A549 (cell line): ENCODE measurements around the gene VPS54. TPM values are rescaled to one million over a fixed set of nuclear protein-coding genes. Genes with fewer than 3 reads are reported as not detected.
"Not testable (repeated sequence)": the region's sequence is repeated elsewhere in the genome, so short reads cannot be mapped to it uniquely, and the experiment has no call there.

Source experiments
- ATAC-seq, 2 experiments: fragments of 200-7000 bp in 1 of 2; fragments of >200 bp in 1 of 2; cut with Nextera tagmentation in 1 of 2; cut with Tn5 transposase in 1 of 2; 3 replicates each; pipeline versions ENCODE4 v1.8.0 to v1.9.1; 2018 to 2020; ENCODE audit warnings: mild to moderate bottlenecking in 1 of 2, moderate library complexity in 1 of 2
- CTCF ChIA-PET: fragments of 300-600 bp; sonication (Branson Sonifier 250); formaldehyde crosslinking; extraction: SDS; loops from one replicate; lab custom pipeline; 2021; ENCODE audit warnings: antibody characterized with exemption, inconsistent platforms; lab: Yijun Ruan, JAX
- POLR2A ChIA-PET: fragments of 350-600 bp; formaldehyde crosslinking; extraction: SDS; loops from one replicate; lab custom pipeline; 2021; ENCODE audit warnings: antibody characterized with exemption, inconsistent platforms; lab: Yijun Ruan, JAX
- DNase-seq, 2 experiments: peaks; one replicate each; pipeline versions ENCODE4 v3.0.0 to v3.0.0-alpha.2; 2011 to 2016; ENCODE audit warnings: low read depth in 1 of 2, low spot score in 1 of 2
- FAIRE-seq: peaks from 2 replicates; lab custom pipeline; 2011; peaks lifted over from hg19 to GRCh38; lab: Jason Lieb, UNC
- H3K27ac ChIP-seq, 2 experiments: fragments of >200 bp; sonication (Bioruptor Twin); formaldehyde crosslinking; 3 replicates each; pipeline ENCODE4 v1.5.1; 2016 to 2017
- H3K4me1 ChIP-seq: fragments of >200 bp; sonication (Bioruptor Twin); formaldehyde crosslinking; 3 replicates; pipeline ENCODE4 v1.6.1; 2016
- H3K4me2 ChIP-seq: fragments of >200 bp; sonication (Bioruptor Twin); formaldehyde crosslinking; 3 replicates; pipeline ENCODE4 v1.6.1; 2016
- H3K4me3 ChIP-seq: fragments of >200 bp; sonication (Bioruptor Twin); formaldehyde crosslinking; 3 replicates; pipeline ENCODE4 v1.5.1; 2016
- H3K9me3 ChIP-seq: fragments of >200 bp; sonication (Bioruptor Twin); formaldehyde crosslinking; 3 replicates; pipeline ENCODE4 v1.6.1; 2016
- BHLHE40 ChIP-seq: IDR thresholded peaks from 2 replicates; pipeline ENCODE4 v1.6.1; 2012; ENCODE audit warnings: low read depth, low read length, inconsistent platforms
- E2F6 ChIP-seq: IDR thresholded peaks from 2 replicates; pipeline ENCODE4 v1.6.1; 2012; ENCODE audit warnings: low read depth, borderline replicate concordance
- ESRRA ChIP-seq: fragments of 150-350 bp; IDR thresholded peaks from 2 replicates; pipeline ENCODE4 v1.6.1; 2014; ENCODE audit warnings: mild to moderate bottlenecking, low read length, borderline replicate concordance
- FOSB ChIP-seq: fragments of 250-450 bp; sonication (Bioruptor Pico); IDR thresholded peaks from 2 replicates; pipeline ENCODE4 v1.5.0; 2020; ENCODE audit warnings: mild to moderate bottlenecking, moderate library complexity
- HMGXB4 ChIP-seq: fragments of 250-450 bp; sonication (Bioruptor Pico); IDR thresholded peaks from 2 replicates; pipeline ENCODE4 v1.5.0; 2021; ENCODE audit warnings: mild to moderate bottlenecking, moderate library complexity, borderline replicate concordance
- JUN ChIP-seq, 2 experiments: fragments of >200 bp; sonication (Bioruptor Twin); formaldehyde crosslinking; IDR thresholded peaks; 2 replicates in 1 of 2; 3 replicates in 1 of 2; pipeline ENCODE4 v1.6.1; 2016 to 2017
- KDM1A ChIP-seq: fragments of 200-600 bp; sonication (generic); IDR thresholded peaks from 2 replicates; pipeline ENCODE4 v1.6.1; 2016; ENCODE audit warnings: low read depth, mild to moderate bottlenecking
- MAFK ChIP-seq: fragments of 450-650 bp; IDR thresholded peaks from 2 replicates; pipeline ENCODE4 v1.6.1; 2014; ENCODE audit not compliant: partially characterized antibody
- MYC ChIP-seq: IDR thresholded peaks from 2 replicates; pipeline ENCODE4 v1.6.1; 2012; ENCODE audit warnings: mild to moderate bottlenecking, inconsistent platforms, low read length, improper control_type of control experiment, borderline replicate concordance
- RAD21 ChIP-seq, 2 experiments: fragments of >200 bp in 1 of 2; sonication (Bioruptor Twin) in 1 of 2; formaldehyde crosslinking in 1 of 2; IDR thresholded peaks in 1 of 2; conservative IDR thresholded peaks in 1 of 2; 2 replicates in 1 of 2; 3 replicates in 1 of 2; pipeline ENCODE4 v1.6.1; 2012 to 2018; ENCODE audit warnings: inconsistent platforms in 1 of 2
- RCOR1 ChIP-seq: fragments of 150-350 bp; IDR thresholded peaks from 2 replicates; pipeline ENCODE4 v1.6.1; 2014; ENCODE audit warnings: antibody characterized with exemption, low read length, low read depth
- ZNF302 ChIP-seq: fragments of 250-450 bp; sonication (Bioruptor Pico); IDR thresholded peaks from 2 replicates; pipeline ENCODE4 v1.9.0; 2021; ENCODE audit warnings: inconsistent platforms, mild to moderate bottlenecking, moderate library complexity
- WGBS: methylation state at CpG from one replicate; pipeline ENCODE4 v1.1.6; 2017; ENCODE audit errors: missing lambda C conversion rate; 5-methylcytosine and 5-hydroxymethylcytosine counted together
- polyA plus RNA-seq, 4 experiments: library from polyadenylated mRNA; depleted of rRNA in 3 of 4; stranded (reverse); fragments of >200 nt; fragmentation: RNase III in 1 of 4; extraction: RNeasy Plus Mini Kit Qiagen cat#74134 plus additional on column Dnase treatment in 1 of 4; gene quantifications; 2 replicates in 3 of 4; 3 replicates in 1 of 4; pipeline ENCODE4 v1.2.3, GENCODE V29; 2011 to 2017

Gene VPS54
- polyA plus RNA-seq, 2 of the 4 experiments (the other 2 are of a cell fraction) = 15.0 to 32.5 TPM

- Histone ChIP-seq H3K4me1 (peaks cover 30% of the 10 kb centered on the region), H3K4me2 (no peak overlapping the region), H3K9me3 (no peaks in the 10 kb centered on the region), H3K27ac (no peak overlapping the region), H3K4me3 (no peak overlapping the region)
- 84% methylated on average over 1 of the region's 1 CpG for WGBS
- ChIA-PET CTCF (interaction anchor here (0.8 to 6.1 kb wide), 4 partner anchors 8 to 158 kb away, joined by 3 to 33 read pairs (median 3); partner anchors contain the start of gene UGP2), POLR2A (interaction anchor here (3.1 kb wide), 1 partner anchor 8 kb away, joined by 17 read pairs; the partner anchor contains the start of gene UGP2)
- FAIRE-seq (no peak), DNase-seq (no peak), ATAC-seq (no peak)
- peak; percentile 81 for TF ChIP-seq MAFK
- TF ChIP-seq E2F6 = no peak
These were observed 169.0 kb downstream of the VPS54 start for GRCh38 chr2:63850204-63850571.

DNA sequence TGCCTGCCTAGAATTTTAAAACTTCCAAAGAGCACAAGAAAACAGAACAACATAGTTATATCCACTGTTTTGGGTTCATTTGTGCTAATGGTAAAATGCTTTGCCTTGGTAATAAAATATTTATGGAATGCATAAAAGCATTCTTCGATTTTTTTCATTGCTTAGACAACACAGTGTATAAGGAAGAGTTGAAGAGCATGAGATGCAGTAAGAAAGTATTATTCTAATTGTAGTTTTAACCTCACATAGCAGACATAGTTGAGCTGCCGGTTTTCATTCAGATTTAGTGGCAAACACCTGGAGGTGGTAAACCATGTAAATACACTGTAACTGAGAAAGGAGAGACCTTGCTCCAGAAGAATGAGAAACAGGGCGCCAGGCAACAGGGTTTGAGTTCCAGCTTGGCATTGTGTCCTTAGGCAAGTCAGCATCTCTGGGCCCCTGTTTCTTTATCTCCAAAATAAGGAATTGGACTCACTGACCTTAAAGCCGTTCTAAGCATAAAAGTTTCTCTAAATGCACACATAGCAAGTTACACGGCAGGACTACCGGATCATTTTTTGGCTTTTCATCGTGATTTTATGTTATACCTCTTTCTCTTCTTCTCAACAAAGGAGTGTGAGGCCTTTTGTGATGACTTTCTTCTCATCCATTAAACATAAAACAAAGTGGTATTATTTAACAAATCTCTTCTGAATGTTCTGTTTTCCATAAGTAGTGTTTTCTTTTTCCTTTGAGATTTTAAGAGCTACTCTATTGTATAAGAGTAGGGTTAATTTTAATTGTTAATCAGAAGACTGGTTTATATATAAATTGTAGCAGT, 169.6 kb downstream of the VPS54 start:
- no peak for ATAC-seq
- Histone ChIP-seq H3K27ac (no peak overlapping the region; a peak in 1 of 6 replicates), H3K4me1 (peaks cover 30% of the 10 kb centered on the region), H3K4me2 (peak overlapping the region; percentile 5; the same call in 2 of the 3 replicates), H3K4me3 (no peak overlapping the region), H3K9me3 (no peaks in the 10 kb centered on the region)
- TF ChIP-seq ZNF302 (CRISPR knock-in tag) (no peak), HMGXB4 (CRISPR knock-in tag) (no peak), ESRRA (no peak), RCOR1 (no peak), KDM1A (no peak), BHLHE40 (no peak), RAD21 (conservative IDR thresholded peaks at IDR 0.05 in 1 of 2, IDR thresholded peaks at IDR 0.05 in 1 of 2) (no peak), JUN (IDR thresholded peaks at IDR 0.05) (no peak)
- no peak for FAIRE-seq
- WGBS = 84% methylated on average over 7 of the region's 7 CpGs
- ChIA-PET CTCF (interaction anchor here (0.8 to 6.1 kb wide), 4 partner anchors 12 to 157 kb away, joined by 3 to 33 read pairs (median 3); no protein-coding TSS in a partner anchor), POLR2A (interaction anchor here (3.1 kb wide), 1 partner anchor 8 kb away, joined by 17 read pairs; the partner anchor contains the start of gene UGP2)
- no peak for DNase-seq

DNA sequence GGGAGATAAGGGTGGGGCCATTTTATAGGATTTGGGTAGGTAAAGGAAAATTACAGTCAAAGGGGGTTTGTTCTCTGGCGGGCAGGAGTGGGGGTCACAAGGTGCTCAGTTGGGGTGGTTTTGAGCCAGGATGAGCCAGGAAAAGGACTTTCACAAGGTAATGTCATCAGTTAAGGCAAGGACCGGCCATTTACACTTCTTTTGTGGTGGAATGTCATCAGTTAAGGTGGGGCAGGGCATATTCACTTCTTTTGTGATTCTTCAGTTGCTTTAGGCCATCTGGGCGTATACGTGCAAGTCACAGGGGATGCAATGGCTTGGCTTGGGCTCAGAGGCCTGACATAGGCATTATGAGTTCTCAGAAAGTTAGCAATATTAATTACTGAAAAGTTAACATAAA, 171.7 kb downstream of the VPS54 start:
- POLR2A ChIA-PET, FAIRE-seq: not testable (repeated sequence)

GRCh38 chr2:63846487-63846886, 172.7 kb downstream of the VPS54 start:
- TF ChIP-seq FOSB (CRISPR knock-in tag) (no peak), MYC (no peak)
- Histone ChIP-seq H3K4me3 (no peak overlapping the region), H3K27ac (no peak overlapping the region), H3K4me1 (peaks cover 30% of the 10 kb centered on the region; the same call in 2 of the 3 replicates), H3K9me3 (no peaks in the 10 kb centered on the region), H3K4me2 (no peak overlapping the region)
- no peak for ATAC-seq
- no peak for DNase-seq
- ChIA-PET CTCF (interaction anchor here (0.9 to 6.8 kb wide), 4 partner anchors 15 to 148 kb away, joined by 3 to 56 read pairs (median 3); no protein-coding TSS in a partner anchor), POLR2A (no interaction called here)
- FAIRE-seq = no peak
- WGBS = 85% methylated on average over 1 of the region's 1 CpG

More for the DNA sequence above, 171.7 kb downstream of the VPS54 start:
- H3K4me1 ChIP-seq = peaks cover 30% of the 10 kb centered on the region; the same call in 2 of the 3 replicates
- CTCF ChIA-PET, ATAC-seq, H3K4me3 ChIP-seq, DNase-seq, H3K9me3 ChIP-seq, H3K27ac ChIP-seq, H3K4me2 ChIP-seq: not testable (repeated sequence)
- 95% methylated on average over 4 of the region's 4 CpGs for WGBS
